HG02852 (cell line): ENCODE results near the gene CDH12.
"Not testable (repeated sequence)": the region's sequence is repeated elsewhere in the genome, so short reads cannot be mapped to it uniquely, and the experiment has no call there.

Experiments
- ATAC-seq: cut with Tn5 transposase; IDR thresholded peaks from one replicate; pipeline ENCODE4 v1.9.1; 2021; ENCODE audit warnings: mild to moderate bottlenecking, moderate library complexity; ENCODE audit not compliant: unreplicated experiment

The CDH12 gene

DNA sequence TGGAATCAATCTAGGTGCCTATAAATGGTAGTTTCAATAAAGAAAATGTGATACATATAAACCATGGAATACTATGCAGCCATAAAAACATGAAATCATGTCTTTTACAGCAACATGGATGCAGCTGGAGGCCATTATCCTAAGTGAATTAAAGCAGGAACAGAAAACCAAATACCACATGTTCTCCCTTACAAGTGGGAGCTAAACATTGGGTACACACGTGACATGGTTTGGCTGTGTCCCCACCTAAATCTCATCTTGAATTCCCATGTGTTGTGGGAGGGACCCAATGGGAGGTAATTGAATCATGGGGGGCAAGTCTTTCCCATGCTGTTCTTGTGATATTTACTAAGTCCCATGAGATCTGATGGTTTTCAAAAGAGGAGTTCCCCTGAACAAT lies 78.9 kb downstream of the CDH12 start:
- not testable (repeated sequence) for ATAC-seq

- no peak for ATAC-seq
Observed at GRCh38 chr5:22764736-22765135, 88.4 kb downstream of the CDH12 start.

GRCh38 chr5:22757776-22758175 lies 95.4 kb downstream of the CDH12 start:
- no peak for ATAC-seq

DNA sequence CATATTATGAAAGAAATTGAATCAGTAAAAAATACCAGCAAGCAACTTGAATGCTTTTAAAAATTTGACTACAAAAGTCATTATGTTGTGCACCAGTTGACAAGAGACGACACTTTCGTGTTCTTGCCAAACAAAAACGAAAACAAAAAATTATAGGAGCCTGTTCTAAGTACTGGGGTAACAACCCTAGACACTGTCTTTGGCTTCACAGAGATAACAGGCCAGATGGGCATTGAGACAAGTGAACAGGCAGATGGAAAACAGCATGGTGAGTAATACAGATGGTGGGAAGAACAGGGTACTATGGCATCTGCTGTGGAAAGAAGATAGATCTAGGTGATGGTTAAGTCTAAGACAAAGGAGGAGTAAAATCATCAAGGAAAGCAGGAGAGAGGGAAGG lies 99.0 kb downstream of the CDH12 start:
- no peak for ATAC-seq

- ATAC-seq = no peak
Observed at GRCh38 chr5:22751536-22751935, 101.6 kb downstream of the CDH12 start.

DNA sequence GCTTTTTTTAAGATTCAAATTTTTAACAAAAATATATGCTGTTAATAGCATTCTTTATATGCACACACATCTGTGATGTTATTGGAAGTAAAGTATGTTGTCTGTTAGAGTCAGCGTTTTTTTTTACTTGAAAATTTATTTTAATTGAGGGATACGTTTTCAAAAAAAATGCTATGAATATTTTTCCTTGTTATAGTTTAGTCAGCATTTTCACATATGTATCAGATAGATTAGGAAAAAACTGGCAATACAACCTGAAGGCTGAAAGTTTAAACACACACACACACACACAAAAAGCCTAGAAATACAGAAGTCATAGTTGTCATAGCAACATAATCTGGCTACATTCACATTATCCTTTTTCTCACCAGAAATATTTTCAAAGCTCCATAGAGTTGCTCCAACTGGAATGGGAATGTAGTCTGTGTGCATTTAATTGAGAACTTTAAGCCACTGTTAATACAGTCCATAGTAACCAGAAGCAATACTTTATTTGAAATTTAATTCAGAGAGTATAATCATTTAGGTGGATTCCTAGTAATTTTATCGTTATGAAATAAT lies 116.6 kb downstream of the CDH12 start:
- no peak for ATAC-seq

DNA sequence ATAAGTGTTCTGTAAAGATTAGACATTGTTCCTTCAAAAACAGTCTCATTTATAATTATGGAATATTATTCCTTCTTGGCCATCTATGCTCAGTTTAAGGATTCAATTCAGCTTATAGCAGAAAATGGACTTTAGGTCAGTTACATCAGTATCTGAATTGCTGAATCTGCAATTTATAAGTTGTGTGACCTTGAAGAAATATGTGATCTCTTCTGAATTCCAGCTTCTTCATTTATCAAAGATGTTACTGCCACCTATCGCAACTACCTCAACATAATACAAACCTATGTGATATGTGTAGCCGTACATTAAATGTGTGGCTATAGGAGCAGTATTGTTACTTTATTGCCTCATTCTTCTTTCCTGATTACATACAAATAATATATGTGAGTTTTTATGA lies 118.2 kb downstream of the CDH12 start:
- no peak for ATAC-seq

GRCh38 chr5:22728610-22729009 lies 124.5 kb downstream of the CDH12 start:
- ATAC-seq = no peak

DNA sequence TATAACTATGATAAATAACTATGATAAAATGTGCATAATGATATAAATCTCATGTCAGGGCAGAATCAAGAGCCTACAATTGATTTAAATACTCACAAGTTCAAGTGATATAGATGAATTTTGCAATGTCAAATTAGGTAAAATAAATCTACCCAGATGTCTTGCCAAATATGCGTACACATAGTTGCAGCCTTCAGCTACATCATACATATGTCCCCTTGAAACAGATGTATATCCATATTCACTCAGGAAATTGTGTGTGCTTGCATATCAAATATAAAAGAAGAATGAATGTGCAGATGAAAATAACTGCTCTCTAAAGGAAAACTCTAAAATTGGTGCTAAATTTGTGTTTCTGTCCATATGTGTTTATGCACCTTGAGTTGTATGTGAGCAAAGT lies 130.7 kb downstream of the CDH12 start:
- no peak for ATAC-seq

DNA sequence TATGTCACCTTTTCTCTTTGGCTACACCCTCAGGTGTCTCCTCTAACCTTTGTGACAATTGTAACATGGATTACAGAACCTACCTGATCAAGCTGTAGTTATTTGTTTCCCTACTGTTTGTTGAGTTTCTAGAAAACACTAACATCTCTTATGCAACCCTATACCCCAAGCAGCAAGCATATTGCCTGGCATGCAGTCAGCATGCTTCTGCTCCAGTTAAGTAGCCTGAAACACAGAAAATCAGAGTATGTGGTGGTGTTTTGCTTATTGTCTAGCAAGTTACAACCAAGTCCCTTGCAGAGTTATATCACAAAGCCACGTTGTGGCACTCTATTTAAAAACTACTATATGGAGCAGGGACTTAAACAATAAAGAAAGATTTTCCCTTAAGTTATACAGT lies 131.1 kb downstream of the CDH12 start:
- ATAC-seq = no peak

DNA sequence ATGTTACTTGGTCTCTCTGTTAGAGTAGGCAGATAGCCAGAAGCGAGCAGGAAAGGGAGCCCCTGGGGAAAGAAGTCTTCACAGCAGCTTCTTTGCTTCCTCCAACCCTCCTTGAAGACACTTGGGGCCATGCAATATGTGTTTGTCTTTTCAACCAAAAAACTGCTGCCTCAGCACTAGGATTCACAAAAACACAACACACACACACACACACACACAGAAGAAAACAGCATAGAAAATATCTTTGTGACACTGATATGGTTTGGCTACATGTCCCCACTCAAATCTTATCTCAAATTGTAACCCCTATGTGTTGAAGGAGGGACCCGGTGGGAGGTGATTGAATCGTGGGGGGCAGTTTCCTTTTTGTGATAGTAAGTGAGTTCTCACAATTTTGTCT lies 133.3 kb downstream of the CDH12 start:
- no peak for ATAC-seq

GRCh38 chr5:22710660-22711059 lies 142.5 kb downstream of the CDH12 start:
- no peak for ATAC-seq

DNA sequence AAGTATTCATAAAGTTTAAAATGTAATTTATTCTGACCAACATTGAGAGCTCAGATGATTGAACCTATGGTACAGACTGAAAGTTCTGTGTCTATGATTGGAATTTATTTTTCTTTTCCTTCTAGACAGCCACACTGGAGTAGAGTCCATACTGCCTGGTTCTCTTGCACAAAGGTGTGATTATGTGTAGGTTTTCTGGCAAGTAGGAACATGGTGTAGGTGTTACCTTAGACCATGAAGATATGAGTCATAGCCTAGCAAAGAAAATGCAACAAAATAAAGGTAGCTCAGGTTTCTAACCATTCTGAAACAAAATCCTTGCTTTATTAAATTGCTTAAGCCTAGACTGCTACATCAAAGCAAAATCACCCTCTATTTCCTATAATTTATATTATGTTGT lies 143.4 kb downstream of the CDH12 start:
- ATAC-seq = no peak

DNA sequence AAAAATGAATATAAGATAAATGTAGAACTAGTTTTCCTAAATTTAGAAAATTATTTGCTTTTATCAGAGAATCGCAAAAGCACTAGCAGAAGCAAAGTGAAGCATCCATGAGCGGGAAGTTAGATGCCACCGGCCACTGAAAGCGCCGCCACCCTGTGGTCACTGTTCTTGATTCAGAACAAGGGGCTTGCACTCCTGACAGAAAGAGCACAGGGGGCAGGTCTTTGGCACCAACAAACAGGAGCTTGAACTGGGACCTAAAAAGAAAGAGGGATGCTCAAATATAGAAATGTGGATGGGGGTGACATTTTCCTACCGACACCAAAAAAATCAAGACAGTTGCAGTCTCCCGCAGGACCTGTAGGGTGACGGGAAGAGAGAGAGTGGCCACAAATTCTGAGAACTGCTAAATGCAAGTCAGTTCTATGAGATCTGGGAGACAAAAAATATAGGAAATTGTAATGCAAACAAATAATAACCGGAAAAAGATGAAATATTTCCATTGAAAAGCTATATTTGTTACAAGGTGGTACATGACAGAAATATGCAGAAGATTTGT lies 144.3 kb downstream of the CDH12 start:
- no peak for ATAC-seq

DNA sequence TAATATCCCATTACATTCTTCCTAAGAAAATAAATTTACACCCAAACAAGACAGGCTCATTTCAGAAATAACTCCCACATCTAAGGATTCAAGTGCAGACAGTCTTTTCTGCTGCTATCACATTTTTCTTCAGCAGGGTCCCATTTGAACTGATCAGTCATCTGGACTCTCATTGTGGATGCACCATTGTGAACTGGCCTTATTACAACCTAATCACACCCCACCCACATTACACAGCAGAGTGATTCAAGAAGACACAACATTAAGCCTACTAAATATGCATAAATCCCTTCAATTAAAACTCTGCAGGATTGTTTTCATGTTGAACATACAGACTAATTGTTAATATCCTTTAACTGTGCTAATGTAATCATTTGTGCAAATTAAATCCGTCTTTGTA lies 146.2 kb downstream of the CDH12 start:
- no peak for ATAC-seq

GRCh38 chr5:22699319-22699718 lies 153.8 kb downstream of the CDH12 start:
- no peak for ATAC-seq

- no peak for ATAC-seq
Observed at GRCh38 chr5:22693121-22693520, 160.0 kb downstream of the CDH12 start.

GRCh38 chr5:22683050-22683449 lies 170.1 kb downstream of the CDH12 start:
- ATAC-seq = no peak

- no peak for ATAC-seq
Observed at GRCh38 chr5:22678886-22679285, 174.3 kb downstream of the CDH12 start.

GRCh38 chr5:22673131-22673530 lies 180.0 kb downstream of the CDH12 start:
- no peak for ATAC-seq

GRCh38 chr5:22669345-22669744 lies 183.8 kb downstream of the CDH12 start:
- ATAC-seq = no peak

DNA sequence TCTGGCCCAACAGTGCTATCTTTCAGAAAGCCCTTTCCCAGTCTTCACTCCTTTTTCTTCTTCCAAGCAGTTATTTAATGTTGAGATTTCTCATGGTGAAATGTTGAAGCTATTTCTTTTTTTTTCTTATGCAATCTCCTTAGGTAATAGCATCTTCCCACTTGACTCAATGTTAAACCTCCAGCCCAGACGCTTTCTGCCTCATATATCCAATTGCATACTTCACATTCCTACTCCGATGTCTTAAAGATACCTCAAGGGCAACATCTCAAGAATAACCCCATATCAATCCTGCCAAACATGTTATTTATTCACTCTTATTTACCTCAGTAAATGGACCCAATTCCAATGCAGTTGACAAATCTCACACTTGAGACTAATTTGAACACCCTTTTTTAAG lies 187.3 kb downstream of the CDH12 start:
- ATAC-seq = no peak

DNA sequence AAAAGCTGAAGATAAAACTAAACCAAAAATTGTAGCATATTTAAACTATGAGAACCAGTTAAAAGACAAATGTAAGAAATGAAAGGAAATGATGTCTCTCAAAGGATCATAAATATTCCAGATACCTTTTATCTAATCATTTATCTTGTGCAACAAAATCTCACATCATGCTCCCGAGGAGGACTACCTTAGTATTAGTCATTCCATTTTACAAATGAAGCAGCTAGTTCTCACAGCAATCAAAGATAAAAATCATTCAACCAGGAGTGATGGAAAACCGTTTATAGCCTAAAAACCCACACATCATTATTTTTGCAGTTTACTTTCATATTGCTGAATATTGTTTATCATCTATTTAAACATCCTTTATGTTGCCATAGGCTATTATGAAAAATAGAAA lies 190.0 kb downstream of the CDH12 start:
- no peak for ATAC-seq
